ENCODE data around the gene SGPL1.

The SGPL1 gene

DNA sequence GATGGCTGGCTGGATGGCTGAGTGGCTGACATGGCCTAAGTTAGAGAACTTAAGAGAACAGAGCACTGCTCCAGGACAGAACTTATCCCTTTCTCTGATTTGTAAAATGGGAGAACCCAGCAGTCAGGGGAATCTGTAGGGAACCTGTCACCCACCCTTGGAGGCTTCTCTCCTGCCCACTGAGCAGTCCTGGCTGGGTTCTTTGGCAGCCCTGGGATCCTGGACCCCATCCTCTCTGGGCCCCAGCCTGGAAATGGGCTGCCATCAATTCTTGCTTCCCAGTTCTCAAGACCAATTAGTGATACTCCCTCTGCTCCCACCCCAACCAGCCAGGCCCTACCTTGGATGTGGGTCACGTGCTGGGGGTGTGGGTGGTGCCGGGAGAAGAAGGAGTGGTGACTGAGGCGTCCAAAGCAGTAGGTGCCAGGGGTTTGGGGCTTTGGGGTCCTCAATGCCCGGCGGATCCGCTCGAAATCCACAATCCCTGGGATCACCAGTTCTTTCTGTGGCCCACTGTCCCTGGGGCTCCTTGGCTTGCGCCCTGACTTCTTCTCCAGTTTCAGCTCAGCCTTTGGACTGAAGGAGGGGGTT is 34.2 kb upstream of the SGPL1 start:
- no peaks in the 10 kb centered on the region for H3K4me1 ChIP-seq (ENCODE audit: control insufficient read depth, insufficient read depth, low read length)
- H3K9ac ChIP-seq (ENCODE audit: low read length in 2 of 2): no peak overlapping the region
- H3K27ac ChIP-seq (ENCODE audit: low read length): no peak overlapping the region
- H3K4me3 ChIP-seq (ENCODE audit: low read length in 2 of 2): no peak overlapping the region
- peaks cover 0 to 6% of the 10 kb centered on the region in 2 donors for H3K27me3 ChIP-seq (ENCODE audit: control insufficient read depth in 1 of 2, insufficient read depth in 2 of 2, low read length in 2 of 2)
- no peaks in the 10 kb centered on the region for H3K36me3 ChIP-seq (ENCODE audit: control insufficient read depth in 2 of 2, insufficient read depth in 2 of 2, low read length in 2 of 2)
- no peaks in the 10 kb centered on the region for H3K9me3 ChIP-seq (ENCODE audit: control insufficient read depth in 2 of 2, low read length in 2 of 2)

DNA sequence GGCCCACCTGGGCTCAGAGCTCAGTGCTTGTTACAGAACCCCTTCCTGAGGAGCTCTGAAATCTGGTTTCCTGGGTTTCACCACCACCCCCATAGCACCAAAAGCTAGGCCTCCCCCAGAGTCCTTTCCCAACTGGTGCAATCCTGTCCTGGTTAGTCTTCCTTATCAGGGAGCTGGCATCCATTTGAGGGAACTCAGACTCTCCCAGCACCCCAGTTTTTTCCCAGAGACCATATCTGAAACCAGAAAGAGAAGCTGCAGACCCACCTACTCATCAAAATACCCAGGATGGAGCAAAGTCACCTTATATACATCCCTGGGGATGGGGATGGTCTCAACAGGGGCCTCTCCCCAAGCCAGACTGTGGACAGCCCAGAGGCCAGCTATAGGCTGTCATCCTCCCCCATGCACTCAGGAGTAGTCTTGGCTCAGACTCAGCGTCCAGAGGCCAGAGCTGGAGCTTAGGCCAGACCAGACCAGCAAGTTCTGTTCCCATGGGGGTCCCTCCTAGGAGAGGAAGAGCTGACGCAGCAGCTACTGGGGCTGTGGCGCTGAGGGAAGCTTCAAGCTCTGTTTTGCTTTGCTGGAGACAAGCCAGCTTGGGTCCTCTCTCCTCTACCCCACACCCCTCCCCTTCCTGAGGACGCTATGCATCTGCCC is 33.5 kb upstream of the SGPL1 start:
- H3K36me3 ChIP-seq (ENCODE audit: control insufficient read depth in 2 of 2, insufficient read depth in 2 of 2, low read length in 2 of 2): no peaks in the 10 kb centered on the region
- no peak overlapping the region for H3K9ac ChIP-seq (ENCODE audit: low read length in 2 of 2)
- H3K27me3 ChIP-seq (ENCODE audit: control insufficient read depth in 1 of 2, insufficient read depth in 2 of 2, low read length in 2 of 2): peaks cover 0 to 6% of the 10 kb centered on the region in 2 donors
- H3K4me3 ChIP-seq (ENCODE audit: low read length in 2 of 2): no peak overlapping the region
- peaks cover 0 to 3% of the 10 kb centered on the region in 2 donors for H3K9me3 ChIP-seq (ENCODE audit: control insufficient read depth in 2 of 2, low read length in 2 of 2)
- no peak overlapping the region for H3K27ac ChIP-seq (ENCODE audit: low read length)
- no peaks in the 10 kb centered on the region for H3K4me1 ChIP-seq (ENCODE audit: control insufficient read depth, insufficient read depth, low read length)

DNA sequence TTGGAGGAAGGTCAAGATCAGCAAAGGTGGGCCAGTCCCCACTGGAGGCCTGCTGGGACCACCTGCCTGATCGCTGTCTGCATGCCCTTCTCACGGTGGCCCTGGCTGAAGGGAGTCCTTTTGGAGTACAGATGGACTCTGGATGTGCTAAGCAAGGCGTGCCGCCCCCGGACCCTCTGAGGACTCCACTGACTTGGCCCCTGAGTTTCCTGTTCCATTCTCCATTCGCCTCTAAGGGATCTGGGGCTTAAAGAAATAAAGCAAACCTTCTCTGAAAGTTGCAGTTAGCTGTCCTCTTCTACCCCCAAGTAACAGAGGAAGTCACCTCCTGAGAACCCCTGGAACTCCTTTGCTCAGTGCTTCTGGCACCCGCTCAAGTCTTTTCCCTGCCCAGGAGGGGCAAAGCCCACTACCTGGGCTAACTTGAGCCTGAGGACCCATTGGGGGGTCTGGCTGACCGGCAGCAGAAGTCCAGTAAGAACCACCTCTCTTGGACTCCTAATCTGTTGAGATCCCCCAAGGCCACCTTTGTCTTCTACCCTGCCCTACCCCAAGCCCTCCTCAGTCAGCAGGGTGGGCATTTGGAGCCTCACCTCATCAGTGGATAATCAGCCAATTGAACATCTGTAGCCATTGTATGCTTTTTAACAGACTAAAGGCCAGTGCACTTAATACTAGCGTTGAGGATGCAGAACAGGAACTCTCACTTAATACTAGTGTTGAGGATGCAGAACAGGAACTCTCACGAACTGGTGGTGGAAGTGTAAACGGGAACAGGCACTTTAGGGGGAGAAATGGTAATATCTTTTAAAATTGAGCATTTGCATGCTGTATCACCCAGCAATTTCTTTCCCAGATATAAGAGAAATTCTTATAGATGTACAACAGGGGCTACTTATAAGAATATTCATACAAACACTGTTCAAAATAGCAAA is 32.7 kb upstream of the SGPL1 start:
- H3K4me3 ChIP-seq (ENCODE audit: low read length in 2 of 2): no peak overlapping the region
- H3K4me1 ChIP-seq (ENCODE audit: control insufficient read depth, insufficient read depth, low read length): no peaks in the 10 kb centered on the region
- no peaks in the 10 kb centered on the region for H3K36me3 ChIP-seq (ENCODE audit: control insufficient read depth in 2 of 2, insufficient read depth in 2 of 2, low read length in 2 of 2)
- H3K27me3 ChIP-seq (ENCODE audit: control insufficient read depth in 1 of 2, insufficient read depth in 2 of 2, low read length in 2 of 2): peaks cover 0 to 6% of the 10 kb centered on the region in 2 donors
- no peak overlapping the region for H3K9ac ChIP-seq (ENCODE audit: low read length in 2 of 2)
- peaks cover 0 to 3% of the 10 kb centered on the region in 2 donors for H3K9me3 ChIP-seq (ENCODE audit: control insufficient read depth in 2 of 2, low read length in 2 of 2)
- H3K27ac ChIP-seq (ENCODE audit: low read length): no peak overlapping the region

DNA sequence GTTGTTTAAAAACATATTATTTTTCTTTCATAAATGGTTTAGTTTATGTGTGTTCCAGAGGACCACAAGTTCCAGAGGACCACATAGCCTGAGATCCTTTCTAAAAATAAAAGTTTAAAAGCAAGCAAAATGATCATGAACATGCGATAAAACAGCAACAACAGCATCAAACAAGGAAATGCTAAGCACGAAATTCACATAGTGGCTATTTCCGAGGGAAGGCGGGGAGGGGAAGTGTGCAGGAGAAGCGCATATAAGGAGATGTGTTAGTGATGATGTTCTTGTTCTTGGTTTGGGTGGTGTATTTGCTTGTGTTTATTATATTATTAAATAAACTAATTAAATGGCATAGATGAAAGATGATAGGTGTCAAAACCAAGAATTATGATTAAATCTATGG is 31.7 kb upstream of the SGPL1 start:
- Histone ChIP-seq H3K9me3 (ENCODE audit: control insufficient read depth in 2 of 2, low read length in 2 of 2) (peaks cover 0 to 3% of the 10 kb centered on the region in 2 donors), H3K27ac (ENCODE audit: low read length) (no peak overlapping the region), H3K27me3 (ENCODE audit: control insufficient read depth in 1 of 2, insufficient read depth in 2 of 2, low read length in 2 of 2) (peaks cover 0 to 6% of the 10 kb centered on the region in 2 donors), H3K4me3 (ENCODE audit: low read length in 2 of 2) (no peak overlapping the region), H3K9ac (ENCODE audit: low read length in 2 of 2) (no peak overlapping the region), H3K4me1 (ENCODE audit: control insufficient read depth, insufficient read depth, low read length) (no peaks in the 10 kb centered on the region), H3K36me3 (ENCODE audit: control insufficient read depth in 2 of 2, insufficient read depth in 2 of 2, low read length in 2 of 2) (no peaks in the 10 kb centered on the region)

DNA sequence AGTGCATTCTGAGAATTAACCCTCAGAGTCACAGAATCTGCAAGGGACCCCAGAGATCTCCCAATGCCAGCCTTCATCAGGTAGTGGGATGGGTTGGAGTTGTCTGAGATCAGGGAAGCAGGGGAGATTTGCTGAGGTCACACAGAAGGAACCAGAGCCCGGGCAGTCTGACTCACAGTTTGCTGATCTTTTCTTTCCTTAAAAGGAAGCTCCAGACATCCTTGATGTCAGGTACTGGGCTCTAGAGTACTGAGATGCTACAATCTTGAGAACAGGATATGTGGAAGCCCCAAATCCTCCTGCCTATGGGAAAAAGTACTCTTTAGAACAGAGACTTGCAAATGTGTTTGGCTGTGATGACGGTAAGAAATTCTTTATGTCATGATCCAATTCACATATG is 31.3 kb upstream of the SGPL1 start:
- no peak overlapping the region for H3K4me3 ChIP-seq (ENCODE audit: low read length in 2 of 2)

DNA sequence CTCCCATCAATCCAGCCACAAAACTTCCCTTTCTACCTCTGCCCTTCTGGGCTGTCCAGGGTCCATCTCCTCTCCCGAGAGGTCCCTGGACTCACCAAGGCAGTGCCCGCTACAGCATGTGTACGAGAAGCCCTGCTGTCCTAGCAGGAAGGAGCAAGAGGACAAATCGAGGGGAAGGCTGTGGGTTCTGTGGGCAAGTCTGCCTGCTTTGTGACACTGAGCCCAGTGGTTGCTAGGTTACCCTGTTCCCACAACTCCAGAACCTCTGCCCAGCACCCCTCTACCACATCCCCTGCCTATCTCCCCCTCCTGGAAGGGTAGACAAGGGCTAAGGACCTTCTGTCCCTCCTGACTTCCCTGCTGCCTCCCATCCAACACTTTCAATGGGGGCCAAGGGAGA is 30.6 kb upstream of the SGPL1 start, which contains the start of gene TBATA:
TSS of gene TBATA (minus strand) at position 188 of the 400 bp plus-strand sequence. CDS start 1,998 bp downstream, outside the sequence.
- Histone ChIP-seq H3K27ac (ENCODE audit: low read length) (no peak within 1 kb of the TSS), H3K4me3 (ENCODE audit: low read length in 2 of 2) (no peak within 1 kb of the TSS), H3K36me3 (ENCODE audit: control insufficient read depth in 2 of 2, insufficient read depth in 2 of 2, low read length in 2 of 2) (no peaks in the 10 kb centered on the region), H3K9me3 (ENCODE audit: control insufficient read depth in 2 of 2, low read length in 2 of 2) (peaks cover 0 to 3% of the 10 kb centered on the region in 2 donors), H3K4me1 (ENCODE audit: control insufficient read depth, insufficient read depth, low read length) (no peaks in the 10 kb centered on the region), H3K27me3 (ENCODE audit: control insufficient read depth in 1 of 2, insufficient read depth in 2 of 2, low read length in 2 of 2) (peaks cover 0 to 6% of the 10 kb centered on the region in 2 donors), H3K9ac (ENCODE audit: low read length in 2 of 2) (no peak within 1 kb of the TSS)

More for the DNA sequence above, 31.3 kb upstream of the SGPL1 start:
- Histone ChIP-seq H3K4me1 (ENCODE audit: control insufficient read depth, insufficient read depth, low read length) (no peaks in the 10 kb centered on the region), H3K27ac (ENCODE audit: low read length) (no peak overlapping the region), H3K27me3 (ENCODE audit: control insufficient read depth in 1 of 2, insufficient read depth in 2 of 2, low read length in 2 of 2) (peaks cover 0 to 6% of the 10 kb centered on the region in 2 donors), H3K9me3 (ENCODE audit: control insufficient read depth in 2 of 2, low read length in 2 of 2) (peaks cover 0 to 3% of the 10 kb centered on the region in 2 donors), H3K36me3 (ENCODE audit: control insufficient read depth in 2 of 2, insufficient read depth in 2 of 2, low read length in 2 of 2) (no peaks in the 10 kb centered on the region), H3K9ac (ENCODE audit: low read length in 2 of 2) (no peak overlapping the region)

DNA sequence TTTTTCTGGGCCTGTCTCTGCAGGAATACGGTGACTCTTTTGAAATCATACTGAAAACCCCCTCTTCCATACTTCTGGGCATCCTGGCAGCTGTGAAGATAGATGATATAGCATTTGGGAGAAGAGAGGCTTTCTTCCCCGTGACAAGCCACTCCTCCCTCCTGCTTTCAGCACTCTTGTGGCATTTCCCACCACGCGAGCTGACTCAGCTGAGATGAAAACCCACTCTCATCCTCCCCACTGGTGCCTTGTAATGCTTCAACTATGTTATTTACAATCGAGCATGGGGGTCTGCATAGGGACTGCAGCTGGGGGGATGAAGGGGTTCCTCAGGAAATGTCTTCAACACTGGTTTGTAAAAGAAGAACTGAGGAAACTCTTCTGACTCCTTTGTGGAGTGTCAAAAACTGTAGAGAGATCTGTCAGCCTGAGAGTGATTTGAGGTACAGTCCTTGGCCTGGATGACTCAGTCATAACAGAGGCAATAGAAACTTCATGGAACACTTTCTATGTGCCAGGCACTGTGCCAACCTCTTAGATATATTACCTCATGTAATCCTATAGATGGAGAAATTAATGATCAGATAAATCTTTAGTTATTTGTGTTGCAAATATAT is 28.8 kb upstream of the SGPL1 start:
- H3K9me3 ChIP-seq (ENCODE audit: control insufficient read depth in 2 of 2, low read length in 2 of 2): peaks cover 0 to 3% of the 10 kb centered on the region in 2 donors
- H3K27me3 ChIP-seq (ENCODE audit: control insufficient read depth in 1 of 2, insufficient read depth in 2 of 2, low read length in 2 of 2): peaks cover 0 to 6% of the 10 kb centered on the region in 2 donors
- no peak overlapping the region for H3K27ac ChIP-seq (ENCODE audit: low read length)
- no peaks in the 10 kb centered on the region for H3K36me3 ChIP-seq (ENCODE audit: control insufficient read depth in 2 of 2, insufficient read depth in 2 of 2, low read length in 2 of 2)
- no peak overlapping the region for H3K9ac ChIP-seq (ENCODE audit: low read length in 2 of 2)
- H3K4me3 ChIP-seq (ENCODE audit: low read length in 2 of 2): no peak overlapping the region
- H3K4me1 ChIP-seq (ENCODE audit: control insufficient read depth, insufficient read depth, low read length): no peaks in the 10 kb centered on the region

DNA sequence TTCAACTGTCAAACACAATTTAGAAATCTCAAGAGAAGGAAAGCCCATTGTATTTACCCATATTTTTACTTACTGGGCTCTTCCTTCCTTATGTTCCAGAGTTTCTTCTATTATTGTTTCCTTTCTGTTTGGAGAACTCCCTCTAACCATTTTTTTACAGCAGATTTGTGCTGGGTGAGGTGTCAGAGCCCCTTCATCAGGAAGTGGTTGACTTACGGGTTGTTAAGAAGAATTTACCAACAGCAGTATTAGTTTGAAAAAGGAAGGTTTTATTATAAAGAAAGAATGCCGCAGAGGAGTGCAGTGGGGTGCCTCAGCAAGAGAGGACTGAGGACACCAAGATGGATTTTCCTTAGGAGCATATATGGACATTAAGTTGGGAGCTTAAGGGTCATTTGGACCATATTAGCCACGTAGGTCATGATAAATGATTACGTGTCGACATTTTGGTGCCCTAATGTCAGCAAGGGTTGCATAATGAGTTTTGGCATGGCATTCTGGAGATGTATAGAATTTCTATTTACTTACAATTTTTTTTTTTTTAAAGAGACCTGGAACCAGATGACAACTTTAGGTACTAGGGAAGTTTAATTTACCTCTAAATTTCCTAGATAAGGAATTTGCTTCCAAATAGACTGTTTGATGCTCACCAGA is 24.2 kb upstream of the SGPL1 start:
- H3K4me3 ChIP-seq (ENCODE audit: low read length in 2 of 2): no peak overlapping the region
- no peaks in the 10 kb centered on the region for H3K4me1 ChIP-seq (ENCODE audit: control insufficient read depth, insufficient read depth, low read length)
- no peak overlapping the region for H3K27ac ChIP-seq (ENCODE audit: low read length)
- peaks cover 0 to 2% of the 10 kb centered on the region in 2 donors for H3K27me3 ChIP-seq (ENCODE audit: control insufficient read depth in 1 of 2, insufficient read depth in 2 of 2, low read length in 2 of 2)
- H3K9me3 ChIP-seq (ENCODE audit: control insufficient read depth in 2 of 2, low read length in 2 of 2): peaks cover 0 to 3% of the 10 kb centered on the region in 2 donors
- no peak overlapping the region for H3K9ac ChIP-seq (ENCODE audit: low read length in 2 of 2)
- no peaks in the 10 kb centered on the region for H3K36me3 ChIP-seq (ENCODE audit: control insufficient read depth in 2 of 2, insufficient read depth in 2 of 2, low read length in 2 of 2)

DNA sequence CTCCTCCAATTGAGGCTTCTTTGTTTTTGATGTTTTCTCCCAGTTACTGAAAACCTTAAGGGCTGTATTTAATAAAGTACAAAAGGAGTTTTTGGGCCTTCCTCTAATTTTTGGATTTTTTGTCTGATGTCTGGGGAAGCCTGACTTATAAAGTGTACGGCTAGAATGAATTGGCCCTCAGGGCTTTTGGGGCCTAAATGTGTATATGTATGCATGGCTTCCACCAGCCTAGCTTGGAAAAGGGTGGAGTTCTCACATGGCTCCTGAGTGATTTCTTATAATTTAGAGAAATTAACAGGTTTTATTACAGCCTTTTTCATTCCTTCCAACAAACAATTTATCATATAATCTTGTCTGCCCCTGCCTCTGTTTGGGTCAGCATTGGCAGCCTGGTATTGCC is 20.1 kb upstream of the SGPL1 start:
- Histone ChIP-seq H3K27me3 (ENCODE audit: control insufficient read depth in 1 of 2, insufficient read depth in 2 of 2, low read length in 2 of 2) (peaks cover 0 to 8% of the 10 kb centered on the region in 2 donors), H3K9ac (ENCODE audit: low read length in 2 of 2) (no peak overlapping the region), H3K27ac (ENCODE audit: low read length) (no peak overlapping the region), H3K9me3 (ENCODE audit: control insufficient read depth in 2 of 2, low read length in 2 of 2) (no peaks in the 10 kb centered on the region), H3K4me1 (ENCODE audit: control insufficient read depth, insufficient read depth, low read length) (no peaks in the 10 kb centered on the region), H3K4me3 (ENCODE audit: low read length in 2 of 2) (no peak overlapping the region), H3K36me3 (ENCODE audit: control insufficient read depth in 2 of 2, insufficient read depth in 2 of 2, low read length in 2 of 2) (no peaks in the 10 kb centered on the region)

DNA sequence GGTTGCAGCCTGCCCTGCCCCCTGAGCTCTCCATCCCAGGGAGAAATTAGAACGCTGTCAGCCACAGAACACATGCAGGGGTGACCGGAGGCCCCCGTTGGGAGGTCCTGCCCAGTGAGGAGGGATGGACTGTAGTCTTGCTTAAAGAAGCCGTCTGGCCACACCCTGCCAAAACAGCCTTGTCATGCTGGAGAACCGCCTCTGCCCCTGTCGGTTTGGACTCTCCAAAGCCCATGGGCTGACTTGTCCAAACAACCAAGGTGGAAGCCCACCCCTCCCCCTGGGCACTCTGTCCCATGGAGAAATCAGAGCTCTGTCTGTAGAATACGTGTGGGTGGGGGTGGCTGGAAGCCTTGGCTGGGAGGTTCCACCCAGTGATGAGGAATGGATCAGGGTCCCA is 17.9 kb upstream of the SGPL1 start:
- Histone ChIP-seq H3K9ac (ENCODE audit: low read length in 2 of 2) (no peak overlapping the region), H3K4me3 (ENCODE audit: low read length in 2 of 2) (no peak overlapping the region), H3K4me1 (ENCODE audit: control insufficient read depth, insufficient read depth, low read length) (no peaks in the 10 kb centered on the region), H3K9me3 (ENCODE audit: control insufficient read depth in 2 of 2, low read length in 2 of 2) (no peaks in the 10 kb centered on the region), H3K27me3 (ENCODE audit: control insufficient read depth in 1 of 2, insufficient read depth in 2 of 2, low read length in 2 of 2) (peaks cover 0 to 8% of the 10 kb centered on the region in 2 donors), H3K27ac (ENCODE audit: low read length) (no peak overlapping the region), H3K36me3 (ENCODE audit: control insufficient read depth in 2 of 2, insufficient read depth in 2 of 2, low read length in 2 of 2) (no peaks in the 10 kb centered on the region)

Data from stomach smooth muscle (tissue), 2 donors.